Stimulated activated CD8-positive, alpha-beta memory T cell treated with anti-CD3 and anti-CD28 coated beads, Interleukin-4, amount 100 ng/mL, for 1 hour (primary cell): ENCODE data around the gene RBBP6.
A peak's percentile ranks its signal among the peaks of the same experiment; 100 is the strongest.
"Not testable (repeated sequence)": the region's sequence is repeated elsewhere in the genome, so short reads cannot be mapped to it uniquely, and the experiment has no call there.

Experiments used
- DNase-seq, 2 donors: peaks; one replicate each; pipeline ENCODE4 v3.0.0-alpha.2; 2020; ENCODE audit warnings: low read depth in 2 of 2, low spot score in 1 of 2

The RBBP6 gene, protein sequence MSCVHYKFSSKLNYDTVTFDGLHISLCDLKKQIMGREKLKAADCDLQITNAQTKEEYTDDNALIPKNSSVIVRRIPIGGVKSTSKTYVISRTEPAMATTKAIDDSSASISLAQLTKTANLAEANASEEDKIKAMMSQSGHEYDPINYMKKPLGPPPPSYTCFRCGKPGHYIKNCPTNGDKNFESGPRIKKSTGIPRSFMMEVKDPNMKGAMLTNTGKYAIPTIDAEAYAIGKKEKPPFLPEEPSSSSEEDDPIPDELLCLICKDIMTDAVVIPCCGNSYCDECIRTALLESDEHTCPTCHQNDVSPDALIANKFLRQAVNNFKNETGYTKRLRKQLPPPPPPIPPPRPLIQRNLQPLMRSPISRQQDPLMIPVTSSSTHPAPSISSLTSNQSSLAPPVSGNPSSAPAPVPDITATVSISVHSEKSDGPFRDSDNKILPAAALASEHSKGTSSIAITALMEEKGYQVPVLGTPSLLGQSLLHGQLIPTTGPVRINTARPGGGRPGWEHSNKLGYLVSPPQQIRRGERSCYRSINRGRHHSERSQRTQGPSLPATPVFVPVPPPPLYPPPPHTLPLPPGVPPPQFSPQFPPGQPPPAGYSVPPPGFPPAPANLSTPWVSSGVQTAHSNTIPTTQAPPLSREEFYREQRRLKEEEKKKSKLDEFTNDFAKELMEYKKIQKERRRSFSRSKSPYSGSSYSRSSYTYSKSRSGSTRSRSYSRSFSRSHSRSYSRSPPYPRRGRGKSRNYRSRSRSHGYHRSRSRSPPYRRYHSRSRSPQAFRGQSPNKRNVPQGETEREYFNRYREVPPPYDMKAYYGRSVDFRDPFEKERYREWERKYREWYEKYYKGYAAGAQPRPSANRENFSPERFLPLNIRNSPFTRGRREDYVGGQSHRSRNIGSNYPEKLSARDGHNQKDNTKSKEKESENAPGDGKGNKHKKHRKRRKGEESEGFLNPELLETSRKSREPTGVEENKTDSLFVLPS (N-terminal part only)

GRCh38 chr16:24539295-24539849 is at the start of gene RBBP6:
Gene RBBP6 (plus strand): TSS chr16:24539566. CDS start chr16:24540627, 1,061 bp downstream.
- peak; percentile 78 to 86 for DNase-seq

DNA sequence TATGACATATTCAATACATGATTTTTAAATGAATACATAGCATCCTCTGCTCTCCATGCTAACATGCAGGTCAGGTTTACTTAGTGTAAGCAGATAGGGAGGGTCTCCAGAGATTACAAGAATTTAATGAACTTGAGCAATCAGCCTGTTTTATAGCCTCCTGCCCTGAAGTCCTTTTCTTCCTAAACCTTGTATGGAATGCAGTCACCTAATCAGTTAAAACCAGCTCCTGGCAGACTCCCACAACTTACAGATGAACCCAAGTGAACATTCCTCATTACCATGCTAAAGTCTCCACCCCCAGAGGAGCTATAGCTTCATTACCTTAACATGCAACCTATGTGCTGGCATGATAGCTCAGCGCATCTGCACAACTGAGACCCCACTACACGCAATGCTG is 48.5 kb upstream of the RBBP6 start:
- DNase-seq: no peak

DNA sequence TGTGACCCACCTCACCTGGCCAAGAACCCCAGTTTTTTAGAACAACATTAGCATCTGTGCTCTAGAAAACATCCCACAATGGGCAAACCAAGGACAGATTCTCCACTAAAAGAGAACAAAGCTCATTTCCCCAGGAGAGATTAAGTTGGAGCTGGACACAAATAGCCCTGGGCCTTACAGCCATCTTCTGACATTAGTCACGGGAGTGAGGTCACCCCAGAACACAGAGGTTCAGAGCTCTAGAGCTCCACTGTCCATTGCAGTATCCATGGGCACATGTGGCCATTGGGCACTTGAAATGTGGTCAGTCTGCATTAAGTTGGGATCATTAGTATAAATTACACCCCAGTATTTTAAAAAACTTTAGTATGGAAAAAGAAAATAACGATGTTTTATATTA is 47.6 kb upstream of the RBBP6 start:
- DNase-seq: no peak

GRCh38 chr16:24493821-24494220 is 45.5 kb upstream of the RBBP6 start:
- DNase-seq: no peak

DNA sequence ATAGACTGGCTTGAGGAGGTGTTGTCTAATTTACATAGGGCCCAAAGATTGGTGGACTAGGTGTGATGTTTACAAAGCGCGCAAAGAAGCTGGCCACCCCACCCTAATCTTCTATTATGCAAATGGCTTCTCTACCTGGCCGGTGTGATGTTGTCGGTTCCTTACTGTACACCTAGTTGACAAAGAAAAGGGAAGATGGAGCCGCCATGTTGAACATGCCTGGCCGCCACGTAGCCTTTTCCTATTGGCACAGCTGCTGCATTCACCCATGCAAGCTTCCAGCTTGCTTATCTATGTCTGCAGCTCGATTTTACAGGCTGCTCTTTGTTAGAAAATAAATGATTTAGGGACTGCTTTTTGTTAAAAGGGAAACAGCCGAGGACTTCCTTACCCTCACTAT is 44.2 kb upstream of the RBBP6 start:
- not testable (repeated sequence) for DNase-seq

- DNase-seq: no peak
Measured at GRCh38 chr16:24497440-24497839, 41.9 kb upstream of the RBBP6 start.

DNA sequence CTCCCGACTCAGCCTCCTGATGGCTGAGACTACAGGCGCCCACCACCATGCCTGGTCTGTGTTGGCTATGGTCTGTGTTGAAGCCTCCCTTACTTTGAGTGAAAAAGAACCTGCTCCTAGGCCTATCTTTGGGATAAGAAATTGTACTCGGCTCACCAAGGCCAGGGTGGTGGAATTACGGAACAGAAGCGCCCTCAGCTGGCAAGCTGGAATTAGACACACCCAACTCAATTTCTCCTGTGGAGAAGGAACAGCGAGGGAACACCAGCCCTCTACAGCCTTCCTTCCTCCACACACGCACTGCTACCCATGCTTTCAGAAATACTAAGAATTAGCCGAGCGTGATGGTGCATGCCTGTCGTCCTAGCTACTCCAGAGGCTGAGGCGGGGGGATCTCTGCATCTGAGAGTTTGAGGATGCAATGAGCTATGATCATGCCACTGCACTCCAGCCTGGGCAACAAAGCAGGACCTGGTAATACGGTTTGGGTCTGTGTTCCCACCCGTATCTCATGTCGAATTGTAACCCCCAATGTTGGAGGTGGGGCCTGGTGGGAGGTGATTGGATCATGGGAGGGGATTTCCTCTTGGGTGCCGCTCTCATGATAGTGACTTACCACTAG is 40.1 kb upstream of the RBBP6 start:
- DNase-seq: no peak

GRCh38 chr16:24504472-24505345 is 34.7 kb upstream of the RBBP6 start:
- DNase-seq: peak in 1 of 2 donors; percentile 28

- DNase-seq: no peak
Measured at GRCh38 chr16:24505959-24506358, 33.4 kb upstream of the RBBP6 start.

GRCh38 chr16:24507959-24508480 is 31.3 kb upstream of the RBBP6 start:
- no peak for DNase-seq

GRCh38 chr16:24508614-24509013 is 30.8 kb upstream of the RBBP6 start:
- DNase-seq: no peak

DNA sequence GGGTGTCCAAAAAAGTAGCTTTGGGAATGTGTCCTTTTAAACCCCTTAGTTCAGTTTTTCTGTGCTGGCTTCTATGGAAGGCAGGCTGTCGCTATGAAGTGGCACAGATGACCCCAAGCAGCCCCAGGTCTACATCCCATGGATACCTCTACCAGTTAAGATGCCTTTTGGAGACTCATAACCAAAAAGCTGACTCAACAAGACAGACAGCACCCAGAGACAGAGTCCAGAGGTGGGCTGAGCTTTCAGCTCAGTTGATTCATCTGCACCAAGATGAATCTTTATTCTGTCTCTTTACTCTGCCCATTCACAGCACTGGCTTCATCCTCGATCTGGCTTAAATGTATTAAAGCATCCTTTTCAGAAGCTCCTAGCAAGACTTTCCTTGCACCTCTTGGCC is 29.8 kb upstream of the RBBP6 start:
- no peak for DNase-seq

GRCh38 chr16:24511174-24511573 is 28.2 kb upstream of the RBBP6 start:
- no peak for DNase-seq

DNA sequence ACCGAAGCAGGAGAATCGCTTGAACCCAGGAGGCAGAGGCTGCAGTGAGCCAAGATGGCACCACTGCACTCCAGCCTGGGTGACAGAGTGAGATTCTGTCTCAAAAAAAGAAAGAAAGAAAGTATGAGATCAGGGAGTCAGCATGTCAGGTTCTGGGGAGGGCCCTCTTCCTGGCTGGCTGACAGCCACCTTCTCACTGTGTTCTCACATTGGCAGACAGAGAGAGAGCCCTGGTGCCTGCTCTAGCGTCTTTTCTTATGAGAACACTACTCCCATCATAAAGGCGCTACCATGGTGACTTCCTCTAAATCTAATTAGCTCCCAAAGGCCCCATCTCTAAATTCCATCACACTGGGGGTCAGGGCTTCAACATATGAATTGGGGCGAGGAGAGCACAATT is 27.6 kb upstream of the RBBP6 start:
- DNase-seq: no peak

DNA sequence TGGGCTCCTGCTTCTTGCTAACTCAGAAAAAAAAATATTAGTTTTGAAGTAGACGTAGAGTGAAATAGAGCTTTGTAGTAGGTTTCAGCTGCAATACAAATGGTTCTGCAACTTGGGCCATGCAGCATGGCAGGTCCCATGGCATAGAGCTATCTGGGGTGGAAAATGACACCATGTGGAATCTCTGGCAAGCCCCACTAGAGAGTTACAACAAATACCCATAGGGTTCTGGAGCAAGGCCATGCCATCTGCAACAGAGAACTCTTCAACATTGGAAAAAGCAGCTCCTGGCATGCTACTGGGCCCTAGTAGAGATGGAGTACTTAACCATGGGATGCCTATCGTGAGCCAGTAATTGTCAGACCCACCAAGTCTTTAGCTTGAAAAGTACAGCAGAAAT is 25.3 kb upstream of the RBBP6 start:
- DNase-seq: no peak

DNA sequence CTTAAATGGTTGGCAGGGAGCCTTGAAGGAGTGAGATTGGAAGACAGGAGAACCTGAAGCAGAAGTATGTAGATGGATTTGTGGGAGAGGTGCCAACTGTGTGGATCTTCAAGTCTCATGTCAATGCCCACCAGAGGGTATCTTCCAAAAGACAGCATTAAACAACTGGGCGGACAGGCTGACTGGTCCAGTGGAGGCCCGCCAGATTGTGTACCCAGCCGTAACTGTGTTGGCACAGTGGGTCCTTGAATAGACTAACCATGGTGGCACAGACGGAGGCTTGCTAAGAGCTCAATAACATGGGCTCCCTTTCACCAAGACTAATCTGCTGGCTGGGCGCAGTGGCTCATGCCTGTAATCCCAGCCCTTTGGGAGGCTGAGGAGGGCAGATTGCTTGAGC is 24.2 kb upstream of the RBBP6 start:
- no peak for DNase-seq

GRCh38 chr16:24516900-24517669 is 22.3 kb upstream of the RBBP6 start:
- peak; percentile 37 to 56 for DNase-seq

- DNase-seq: no peak
Measured at GRCh38 chr16:24518498-24518897, 20.9 kb upstream of the RBBP6 start.

DNA sequence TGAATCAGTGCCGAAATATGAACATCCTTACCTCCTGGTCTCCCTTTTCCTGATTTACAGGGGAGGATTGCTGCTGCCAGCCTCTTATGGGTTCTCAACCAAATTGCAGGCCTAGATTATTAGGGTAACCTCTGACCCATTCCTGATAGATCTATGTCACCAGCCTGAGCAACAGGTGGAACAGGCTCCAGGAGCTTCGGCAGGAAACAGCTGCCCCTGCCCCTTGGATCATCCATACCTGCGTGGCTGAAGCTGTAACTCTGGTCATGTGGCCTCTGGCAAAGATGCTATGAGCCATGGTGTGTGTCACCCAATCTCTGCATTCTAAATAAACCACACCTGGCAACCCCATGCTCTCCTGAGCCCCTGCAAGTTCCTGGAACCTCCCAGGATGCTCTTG is 18.4 kb upstream of the RBBP6 start:
- no peak for DNase-seq
